ENCODE results near the gene LAMB3. TPM values are rescaled to one million over a fixed set of nuclear protein-coding genes. Genes with fewer than 3 reads are reported as not detected.

The LAMB3 gene
- total RNA-seq, 2 donors from 2014 or later, result 92.5 to 110 TPM

GRCh38 chr1:209607795-209608178 lies 44.4 kb downstream of the LAMB3 start:
- Histone ChIP-seq H3K9ac (ENCODE audit: low read depth in 2 of 2, low read length in 2 of 2) (no peak overlapping the region), H3K4me1 (no peaks in the 10 kb centered on the region), H3K4me3 (no peak overlapping the region), H3K36me3 (no peaks in the 10 kb centered on the region), H3K27me3 (no peaks in the 10 kb centered on the region), H3K27ac (no peak overlapping the region), H3K9me3 (no peaks in the 10 kb centered on the region)
- intact Hi-C loops (cut with DNase I), result no loop called here
- DNase-seq, result no peak
- TF ChIP-seq CTCF (IDR thresholded peaks at IDR 0.05), result no peak

- H3K9me3 ChIP-seq, result no peaks in the 10 kb centered on the region
- no peaks in the 10 kb centered on the region for H3K4me1 ChIP-seq
- DNase-seq, result no peak
- intact Hi-C loops (cut with DNase I), result no loop called here
- H3K4me3 ChIP-seq, result no peak overlapping the region
- no peak for TF ChIP-seq CTCF (IDR thresholded peaks at IDR 0.05)
- no peaks in the 10 kb centered on the region for H3K36me3 ChIP-seq
- H3K27me3 ChIP-seq, result no peaks in the 10 kb centered on the region
- no peak overlapping the region for H3K27ac ChIP-seq
- no peak overlapping the region for H3K9ac ChIP-seq (ENCODE audit: low read depth in 2 of 2, low read length in 2 of 2)
Measured at GRCh38 chr1:209607102-209607794, 45.0 kb downstream of the LAMB3 start.

- H3K4me1 ChIP-seq, result no peaks in the 10 kb centered on the region
- H3K27me3 ChIP-seq, result no peaks in the 10 kb centered on the region
- no peak overlapping the region for H3K27ac ChIP-seq
- no peaks in the 10 kb centered on the region for H3K9me3 ChIP-seq
- intact Hi-C loops (cut with DNase I), result loop anchor here (2.0 kb wide), 1 partner anchor 89 kb away; no protein-coding TSS in a partner anchor
- TF ChIP-seq CTCF (IDR thresholded peaks at IDR 0.05), result no peak
- DNase-seq, result no peak
- no peaks in the 10 kb centered on the region for H3K36me3 ChIP-seq
- H3K4me3 ChIP-seq, result no peak overlapping the region
- no peak overlapping the region for H3K9ac ChIP-seq (ENCODE audit: low read depth in 2 of 2, low read length in 2 of 2)
Measured at GRCh38 chr1:209603877-209604276, 48.3 kb downstream of the LAMB3 start.

- no peaks in the 10 kb centered on the region for H3K9me3 ChIP-seq
- no peaks in the 10 kb centered on the region for H3K36me3 ChIP-seq
- no peak overlapping the region for H3K9ac ChIP-seq (ENCODE audit: low read depth in 2 of 2, low read length in 2 of 2)
- DNase-seq, result no peak
- H3K27me3 ChIP-seq, result no peaks in the 10 kb centered on the region
- no peak overlapping the region for H3K4me3 ChIP-seq
- intact Hi-C loops (cut with DNase I), result loop anchor here (2.0 kb wide), 1 partner anchor 91 kb away; no protein-coding TSS in a partner anchor
- no peaks in the 10 kb centered on the region for H3K4me1 ChIP-seq
- TF ChIP-seq CTCF (IDR thresholded peaks at IDR 0.05), result peak; percentile 57
- no peak overlapping the region for H3K27ac ChIP-seq
Measured at GRCh38 chr1:209601809-209602657, 50.2 kb downstream of the LAMB3 start.

- no peak overlapping the region for H3K4me3 ChIP-seq
- H3K9ac ChIP-seq (ENCODE audit: low read depth in 2 of 2, low read length in 2 of 2), result no peak overlapping the region
- no peak for DNase-seq
- H3K27ac ChIP-seq, result no peak overlapping the region
- H3K4me1 ChIP-seq, result no peaks in the 10 kb centered on the region
- TF ChIP-seq CTCF (IDR thresholded peaks at IDR 0.05), result no peak
- no peaks in the 10 kb centered on the region for H3K36me3 ChIP-seq
- intact Hi-C loops (cut with DNase I), result no loop called here
- no peaks in the 10 kb centered on the region for H3K9me3 ChIP-seq
- H3K27me3 ChIP-seq, result no peaks in the 10 kb centered on the region
Measured at GRCh38 chr1:209600541-209600940, 51.7 kb downstream of the LAMB3 start.

Data from colonic mucosa (tissue), 4 donors.